A673 (cell line): ENCODE measurements around the gene NACA. TPM values are rescaled to one million over a fixed set of nuclear protein-coding genes. Genes with fewer than 3 reads are reported as not detected.

Experiments used
- BruUV-seq: library from RNA; stranded (reverse); fragments of 400-500 nt; replicated peaks from 2 replicates; lab custom pipeline; 2021; lab: Mats Ljungman, UMichigan
- CTCF ChIA-PET: fragments of 300-600 bp; sonication (Branson Sonifier 250); formaldehyde crosslinking; loops from one replicate; lab custom pipeline; 2022; ENCODE audit warnings: antibody characterized with exemption; lab: Charles Lee
- POLR2A ChIA-PET: fragments of 300-600 bp; sonication (Branson Sonifier 250); formaldehyde crosslinking; loops from one replicate; lab custom pipeline; 2022; ENCODE audit warnings: antibody characterized with exemption; ENCODE audit not compliant: low non-redundant PET; lab: Charles Lee
- DNase-seq: peaks from one replicate; pipeline ENCODE4 v3.0.0-alpha.2; 2015; ENCODE audit warnings: low spot score
- H3K27ac ChIP-seq: fragments of 200-600 bp; sonication (generic); 2 replicates; pipeline ENCODE4 v1.5.1; 2016; ENCODE audit warnings: mixed run types, low read depth, mild to moderate bottlenecking, mixed read lengths, antibody characterized with exemption, low read length; ENCODE audit not compliant: poor library complexity, severe bottlenecking
- H3K27me3 ChIP-seq: fragments of 200-600 bp; sonication (generic); replicated peaks from 2 replicates; pipeline ENCODE4 v1.6.1; 2017; ENCODE audit warnings: mixed run types, low read depth, mild to moderate bottlenecking, mixed read lengths, antibody characterized with exemption, low read length; ENCODE audit not compliant: insufficient read depth, poor library complexity
- H3K36me3 ChIP-seq: fragments of 200-600 bp; sonication (generic); 2 replicates; pipeline ENCODE4 v1.6.1; 2016; ENCODE audit warnings: mixed run types, mild to moderate bottlenecking, mixed read lengths, antibody characterized with exemption, low read length; ENCODE audit not compliant: insufficient read depth, poor library complexity, severe bottlenecking
- H3K4me1 ChIP-seq: fragments of 200-600 bp; sonication (generic); 2 replicates; pipeline ENCODE4 v1.6.1; 2017; ENCODE audit warnings: mixed run types, mild to moderate bottlenecking, mixed read lengths, antibody characterized with exemption, low read length; ENCODE audit not compliant: insufficient read depth, poor library complexity, severe bottlenecking
- H3K4me3 ChIP-seq: fragments of 200-600 bp; sonication (generic); 2 replicates; pipeline ENCODE4 v1.5.1; 2016; ENCODE audit warnings: low read depth, mixed run types, mild to moderate bottlenecking, mixed read lengths, low read length; ENCODE audit not compliant: poor library complexity, severe bottlenecking
- H3K9me3 ChIP-seq: fragments of 200-600 bp; sonication (generic); 2 replicates; pipeline ENCODE4 v1.6.1; 2016; ENCODE audit warnings: mixed run types, low read depth, mild to moderate bottlenecking, mixed read lengths, antibody characterized with exemption, low read length; ENCODE audit not compliant: poor library complexity, severe bottlenecking
- EZH2 ChIP-seq: fragments of 200-600 bp; sonication (generic); IDR thresholded peaks from 2 replicates; pipeline ENCODE4 v1.6.1; 2017; ENCODE audit warnings: borderline replicate concordance, low read depth, mild to moderate bottlenecking, mixed read lengths, antibody characterized with exemption, low read length; ENCODE audit not compliant: poor library complexity, severe bottlenecking
- intact Hi-C: fragments of 100-400 bp; cut with micrococcal nuclease; formaldehyde crosslinking; loops from one replicate; pipeline ENCODE4 v1.10.0; 2022; ENCODE audit not compliant: unreplicated experiment
- total RNA-seq: library from RNA; stranded (reverse); gene quantifications from 2 replicates; pipeline ENCODE4 v1.2.3, GENCODE V29; 2021
- TF ChIP-seq, protein P1 (sequence below): fragments of 300-800, 200-600 bp; sonication (generic); conservative IDR thresholded peaks from 2 replicates; pipeline ENCODE4 v1.5.1; 2017; ENCODE audit warnings: low read depth, mild to moderate bottlenecking, antibody characterized with exemption, low read length, moderate library complexity, mixed read lengths

NACA gene
- total RNA-seq, 1 experiment from 2014 or later = 908 TPM

DNA sequence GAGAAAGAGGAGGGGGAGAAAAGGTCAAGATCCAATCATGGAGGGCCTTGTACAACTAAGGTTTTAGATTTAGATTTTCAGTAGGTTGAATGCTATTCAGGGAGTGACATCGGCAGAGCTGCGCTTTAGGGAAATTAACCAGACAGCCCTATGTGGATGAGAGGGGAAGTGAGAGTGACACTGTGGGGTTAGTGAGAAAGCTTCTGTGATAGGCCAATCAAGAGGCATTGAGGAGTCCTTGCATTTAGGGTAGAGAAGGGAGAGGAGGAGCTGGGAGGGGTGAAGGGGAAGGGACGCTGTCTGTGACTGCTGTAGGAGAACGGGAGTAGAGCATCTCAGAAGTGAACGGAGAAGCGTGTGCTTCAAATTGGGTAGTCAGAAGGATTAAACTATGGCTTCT lies 41.4 kb upstream of the NACA start:
- Histone ChIP-seq H3K27ac (no peak overlapping the region), H3K4me3 (no peak overlapping the region), H3K4me1 (no peaks in the 10 kb centered on the region), H3K9me3 (no peaks in the 10 kb centered on the region), H3K27me3 (no peaks in the 10 kb centered on the region), H3K36me3 (no peaks in the 10 kb centered on the region)
- ChIA-PET CTCF (interaction anchor here (0.6 kb wide), 1 partner anchor 9 kb away, joined by 14 read pairs; no protein-coding TSS in a partner anchor), POLR2A (no interaction called here)
- TF ChIP-seq EZH2 = no peak
- TF ChIP-seq, protein P1, sequence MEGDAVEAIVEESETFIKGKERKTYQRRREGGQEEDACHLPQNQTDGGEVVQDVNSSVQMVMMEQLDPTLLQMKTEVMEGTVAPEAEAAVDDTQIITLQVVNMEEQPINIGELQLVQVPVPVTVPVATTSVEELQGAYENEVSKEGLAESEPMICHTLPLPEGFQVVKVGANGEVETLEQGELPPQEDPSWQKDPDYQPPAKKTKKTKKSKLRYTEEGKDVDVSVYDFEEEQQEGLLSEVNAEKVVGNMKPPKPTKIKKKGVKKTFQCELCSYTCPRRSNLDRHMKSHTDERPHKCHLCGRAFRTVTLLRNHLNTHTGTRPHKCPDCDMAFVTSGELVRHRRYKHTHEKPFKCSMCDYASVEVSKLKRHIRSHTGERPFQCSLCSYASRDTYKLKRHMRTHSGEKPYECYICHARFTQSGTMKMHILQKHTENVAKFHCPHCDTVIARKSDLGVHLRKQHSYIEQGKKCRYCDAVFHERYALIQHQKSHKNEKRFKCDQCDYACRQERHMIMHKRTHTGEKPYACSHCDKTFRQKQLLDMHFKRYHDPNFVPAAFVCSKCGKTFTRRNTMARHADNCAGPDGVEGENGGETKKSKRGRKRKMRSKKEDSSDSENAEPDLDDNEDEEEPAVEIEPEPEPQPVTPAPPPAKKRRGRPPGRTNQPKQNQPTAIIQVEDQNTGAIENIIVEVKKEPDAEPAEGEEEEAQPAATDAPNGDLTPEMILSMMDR = no peak
- BruUV-seq = no TSS peak
- no peak for DNase-seq
- intact Hi-C loops = no loop called here

GRCh38 chr12:56763753-56764657 lies 38.9 kb upstream of the NACA start:
- POLR2A ChIA-PET = no interaction called here
- intact Hi-C loops = no loop called here
- TF ChIP-seq EZH2 = no peak
- TF ChIP-seq, protein P1 = no peak
- H3K36me3 ChIP-seq = no peaks in the 10 kb centered on the region
- no peaks in the 10 kb centered on the region for H3K27me3 ChIP-seq
- no peaks in the 10 kb centered on the region for H3K4me1 ChIP-seq
- no peaks in the 10 kb centered on the region for H3K9me3 ChIP-seq
- no TSS peak for BruUV-seq
- H3K27ac ChIP-seq = no peak overlapping the region
- CTCF ChIA-PET = interaction anchor here (1.0 to 1.1 kb wide), 2 partner anchors 223 to 224 kb away, joined by 3 to 5 read pairs; no protein-coding TSS in a partner anchor
- DNase-seq = no peak
- H3K4me3 ChIP-seq = no peak overlapping the region

- intact Hi-C loops = no loop called here
- ChIA-PET CTCF (interaction anchor here (0.6 kb wide), 2 partner anchors 18 to 350 kb away, joined by 5 to 11 read pairs; partner anchors contain the start of gene STAT6), POLR2A (no interaction called here)
- no peaks in the 10 kb centered on the region for H3K36me3 ChIP-seq
- no TSS peak for BruUV-seq
- H3K9me3 ChIP-seq = peaks cover 4% of the 10 kb centered on the region
- no peak for TF ChIP-seq EZH2
- TF ChIP-seq, protein P1 = no peak
- H3K27me3 ChIP-seq = no peaks in the 10 kb centered on the region
- no peak for DNase-seq
- H3K4me1 ChIP-seq = no peaks in the 10 kb centered on the region
- no peak overlapping the region for H3K27ac ChIP-seq
- no peak overlapping the region for H3K4me3 ChIP-seq
These were observed 36.7 kb upstream of the NACA start for GRCh38 chr12:56761812-56762211.
